NCI-H345 treated with DMSO at 0.1 percent for 48 hours (cell line): Measurements from ENCODE around the gene DEGS2.
"Not testable (repeated sequence)": the region's sequence is repeated elsewhere in the genome, so short reads cannot be mapped to it uniquely, and the experiment has no call there.

ENCODE experiments used
- DNase-seq: peaks from one replicate; lab custom pipeline; 2025; ENCODE audit not compliant: unreplicated experiment; lab: John Stamatoyannopoulos, UW

The DEGS2 gene

GRCh38 chr14:100159094-100159864, at the start of gene DEGS2:
Gene DEGS2 (minus strand): TSS chr14:100159645. CDS start chr14:100159587, 58 bp downstream.
- DNase-seq = peak; percentile 38

GRCh38 chr14:100208136-100208535, 48.7 kb upstream of the DEGS2 start:
- DNase-seq = not testable (repeated sequence)

- DNase-seq = not testable (repeated sequence)
Observed at GRCh38 chr14:100207588-100207987, 48.1 kb upstream of the DEGS2 start.

- DNase-seq = not testable (repeated sequence)
Observed at GRCh38 chr14:100204835-100205167, 45.4 kb upstream of the DEGS2 start.

- DNase-seq = no peak
Observed at GRCh38 chr14:100203962-100204834, 44.8 kb upstream of the DEGS2 start.

- no peak for DNase-seq
Observed at GRCh38 chr14:100203146-100203545, 43.7 kb upstream of the DEGS2 start.

- DNase-seq = no peak
Observed at GRCh38 chr14:100202712-100203111, 43.3 kb upstream of the DEGS2 start.

GRCh38 chr14:100201701-100202100, 42.3 kb upstream of the DEGS2 start:
- DNase-seq = no peak

GRCh38 chr14:100200311-100200710, 40.9 kb upstream of the DEGS2 start:
- no peak for DNase-seq

- DNase-seq = no peak
Observed at GRCh38 chr14:100199240-100199860, 39.9 kb upstream of the DEGS2 start.

GRCh38 chr14:100193417-100194357, 34.2 kb upstream of the DEGS2 start:
- peak; percentile 43 for DNase-seq

- DNase-seq = peak; percentile 98
Observed at GRCh38 chr14:100192672-100193416, 33.4 kb upstream of the DEGS2 start.

- DNase-seq = no peak
Observed at GRCh38 chr14:100192250-100192671, 32.8 kb upstream of the DEGS2 start.

- no peak for DNase-seq
Observed at GRCh38 chr14:100191584-100192249, 32.3 kb upstream of the DEGS2 start.

GRCh38 chr14:100190126-100190525, 30.7 kb upstream of the DEGS2 start:
- no peak for DNase-seq

GRCh38 chr14:100188392-100189030, 29.1 kb upstream of the DEGS2 start:
- DNase-seq = no peak

GRCh38 chr14:100187247-100187833, 27.9 kb upstream of the DEGS2 start:
- DNase-seq = no peak

- DNase-seq = not testable (repeated sequence)
Observed at GRCh38 chr14:100181876-100182551, 22.6 kb upstream of the DEGS2 start.
